ENCODE results near the gene PTPRQ.
"Not testable (repeated sequence)": the region's sequence is repeated elsewhere in the genome, so short reads cannot be mapped to it uniquely, and the experiment has no call there.

The PTPRQ gene

GRCh38 chr12:80472911-80473500 is 29.0 kb downstream of the PTPRQ start:
- DNase-seq (ENCODE audit: low spot score): no peak

- not testable (repeated sequence) for DNase-seq (ENCODE audit: low spot score)
Observed at GRCh38 chr12:80477521-80478145, 33.6 kb downstream of the PTPRQ start.

- DNase-seq (ENCODE audit: low spot score): no peak
Observed at GRCh38 chr12:80484746-80485145, 40.7 kb downstream of the PTPRQ start.

GRCh38 chr12:80485222-80485987 is 41.4 kb downstream of the PTPRQ start:
- DNase-seq (ENCODE audit: low spot score): no peak

- no peak for DNase-seq (ENCODE audit: low spot score)
Observed at GRCh38 chr12:80490329-80490728, 46.3 kb downstream of the PTPRQ start.

GRCh38 chr12:80491166-80491565 is 47.1 kb downstream of the PTPRQ start:
- no peak for DNase-seq (ENCODE audit: low spot score)

GRCh38 chr12:80493466-80493865 is 49.4 kb downstream of the PTPRQ start:
- DNase-seq (ENCODE audit: low spot score): no peak

GRCh38 chr12:80494836-80495235 is 50.8 kb downstream of the PTPRQ start:
- DNase-seq (ENCODE audit: low spot score): no peak

- DNase-seq (ENCODE audit: low spot score): no peak
Observed at GRCh38 chr12:80498059-80498728, 54.2 kb downstream of the PTPRQ start.

GRCh38 chr12:80504389-80505163 is 60.5 kb downstream of the PTPRQ start:
- no peak for DNase-seq (ENCODE audit: low spot score)

GRCh38 chr12:80509781-80510556 is 65.9 kb downstream of the PTPRQ start:
- no peak for DNase-seq (ENCODE audit: low spot score)

GRCh38 chr12:80512781-80513180 is 68.7 kb downstream of the PTPRQ start:
- no peak for DNase-seq (ENCODE audit: low spot score)

GRCh38 chr12:80513211-80513610 is 69.2 kb downstream of the PTPRQ start:
- no peak for DNase-seq (ENCODE audit: low spot score)

- no peak for DNase-seq (ENCODE audit: low spot score)
Observed at GRCh38 chr12:80517655-80518054, 73.6 kb downstream of the PTPRQ start.

GRCh38 chr12:80531646-80532045 is 87.6 kb downstream of the PTPRQ start:
- DNase-seq (ENCODE audit: low spot score): no peak

- no peak for DNase-seq (ENCODE audit: low spot score)
Observed at GRCh38 chr12:80539029-80539428, 95.0 kb downstream of the PTPRQ start.

- no peak for DNase-seq (ENCODE audit: low spot score)
Observed at GRCh38 chr12:80549298-80549697, 105.3 kb downstream of the PTPRQ start.

GRCh38 chr12:80551897-80552296 is 107.9 kb downstream of the PTPRQ start:
- DNase-seq (ENCODE audit: low spot score): no peak

- no peak for DNase-seq (ENCODE audit: low spot score)
Observed at GRCh38 chr12:80553316-80553715, 109.3 kb downstream of the PTPRQ start.

GRCh38 chr12:80556566-80556965 is 112.5 kb downstream of the PTPRQ start:
- DNase-seq (ENCODE audit: low spot score): no peak

GRCh38 chr12:80559766-80560165 is 115.7 kb downstream of the PTPRQ start:
- DNase-seq (ENCODE audit: low spot score): no peak

All from Ammon's horn (tissue), 1 donor.